Prostate gland (tissue), 2 donors: ENCODE data around the gene SLC44A3.

Source experiments
- CTCF ChIP-seq, 4 experiments: fragments of 200-600 bp in 2 of 4; fragments of 450-650 bp in 2 of 4; sonication (generic) in 2 of 4; IDR thresholded peaks; 1 replicate in 3 of 4; 2 replicates in 1 of 4; pipeline ENCODE4 v1.5.1; 2016 to 2019; ENCODE audit warnings: antibody characterized with exemption in 4 of 4, mild to moderate bottlenecking in 2 of 4, moderate library complexity in 2 of 4
- POLR2AphosphoS5 ChIP-seq: sonication (generic); formaldehyde crosslinking; IDR thresholded peaks from one replicate; pipeline ENCODE4 v1.6.1; 2017; ENCODE audit warnings: antibody characterized with exemption

GRCh38 chr1:94895518-94895917 lies 75.4 kb downstream of the SLC44A3 start:
- TF ChIP-seq CTCF (IDR thresholded peaks at IDR 0.05) = no peak
- TF ChIP-seq POLR2AphosphoS5 = no peak
